ENCODE data around the gene OR5K3.
A peak's percentile ranks its signal among the peaks of the same experiment; 100 is the strongest.

OR5K3 gene, protein sequence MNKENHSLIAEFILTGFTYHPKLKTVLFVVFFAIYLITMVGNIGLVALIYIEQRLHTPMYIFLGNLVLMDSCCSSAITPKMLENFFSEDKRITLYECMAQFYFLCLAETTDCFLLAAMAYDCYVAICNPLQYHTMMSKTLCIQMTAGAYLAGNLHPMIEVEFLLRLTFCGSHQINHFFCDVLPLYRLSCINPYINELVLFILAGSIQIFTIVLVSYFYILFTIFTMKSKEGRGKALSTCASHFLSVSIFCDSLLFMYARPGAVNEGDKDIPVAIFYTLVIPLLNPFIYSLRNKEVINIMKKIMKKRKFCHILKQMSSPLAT

DNA sequence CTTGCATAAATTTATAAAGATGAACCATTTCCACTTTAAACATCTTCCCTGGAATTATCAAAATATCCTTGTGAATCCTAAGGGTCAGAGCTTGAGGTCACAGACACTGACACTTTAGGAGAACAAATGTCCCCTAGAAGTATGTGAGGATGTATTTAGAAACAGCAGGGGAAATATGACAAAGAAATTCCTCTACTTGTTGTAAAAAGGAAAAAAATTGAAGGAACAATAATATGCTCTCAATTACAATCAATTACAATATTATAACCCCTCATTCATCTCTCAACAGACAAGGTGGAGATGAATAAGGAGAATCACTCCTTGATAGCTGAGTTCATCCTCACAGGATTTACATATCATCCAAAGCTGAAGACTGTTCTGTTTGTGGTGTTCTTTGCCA lies at the start of gene OR5K3:
TSS of gene OR5K3 (plus strand) at position 301 of the 400 bp plus-strand sequence. CDS start at position 301, 0 bp downstream.
- DNase-seq (ENCODE audit: low read depth) = no peak
- TF ChIP-seq CTCF (conservative IDR thresholded peaks at IDR 0.05; ENCODE audit: low read depth, low read length) = no peak
- H3K4me3 ChIP-seq (ENCODE audit: low read length) = no peak within 1 kb of the TSS

GRCh38 chr3:98341758-98342157 lies 48.7 kb upstream of the OR5K3 start:
- TF ChIP-seq CTCF (conservative IDR thresholded peaks at IDR 0.05; ENCODE audit: low read depth, low read length) = no peak
- DNase-seq (ENCODE audit: low read depth) = no peak
- no peak overlapping the region for H3K4me3 ChIP-seq (ENCODE audit: low read length)

DNA sequence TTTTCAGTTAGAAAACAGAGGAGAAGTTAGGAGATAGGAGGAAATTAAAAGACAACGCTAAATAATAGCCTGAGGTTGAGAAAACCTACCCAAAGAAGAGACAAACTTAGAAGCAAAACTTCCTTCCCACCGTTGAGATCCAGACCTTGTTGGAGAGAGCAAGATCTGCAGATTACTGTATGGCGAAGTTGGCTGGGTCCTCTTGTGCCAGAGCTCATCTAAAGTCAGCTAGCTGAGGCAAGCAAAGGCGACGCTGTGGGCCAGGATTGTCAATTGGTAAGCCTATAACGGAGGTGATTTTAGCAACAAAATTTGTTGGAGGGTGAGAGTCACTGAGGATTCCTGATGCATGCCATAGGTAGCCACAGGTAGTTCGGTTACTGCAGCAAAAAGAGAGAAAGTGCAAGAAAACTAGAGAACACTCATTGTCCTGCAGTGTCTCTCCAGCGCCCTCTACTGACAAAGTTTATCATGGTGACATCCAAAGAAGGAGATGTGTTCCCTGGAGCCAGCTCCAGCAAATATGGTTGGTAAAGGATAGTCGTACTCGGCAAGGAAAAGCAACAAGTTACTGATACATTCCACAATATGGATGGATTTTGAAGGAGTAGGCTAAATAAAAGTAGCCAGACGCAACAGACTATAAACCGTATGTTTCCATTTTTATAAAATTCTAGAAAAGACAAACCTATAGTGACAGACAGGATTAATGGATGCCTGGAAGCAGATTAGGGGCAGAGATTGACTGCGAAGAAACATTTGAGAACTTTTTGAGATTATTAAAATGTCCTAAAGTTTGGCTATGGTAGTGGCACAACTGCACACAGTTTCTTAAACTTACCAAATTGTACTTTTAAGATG lies 46.6 kb upstream of the OR5K3 start:
- H3K4me3 ChIP-seq (ENCODE audit: low read length) = no peak overlapping the region
- TF ChIP-seq CTCF (conservative IDR thresholded peaks at IDR 0.05; ENCODE audit: low read depth, low read length) = peak; percentile 80
- no peak for DNase-seq (ENCODE audit: low read depth)

GRCh38 chr3:98350082-98350481 lies 40.4 kb upstream of the OR5K3 start:
- no peak overlapping the region for H3K4me3 ChIP-seq (ENCODE audit: low read length)
- no peak for TF ChIP-seq CTCF (conservative IDR thresholded peaks at IDR 0.05; ENCODE audit: low read depth, low read length)
- no peak for DNase-seq (ENCODE audit: low read depth)

DNA sequence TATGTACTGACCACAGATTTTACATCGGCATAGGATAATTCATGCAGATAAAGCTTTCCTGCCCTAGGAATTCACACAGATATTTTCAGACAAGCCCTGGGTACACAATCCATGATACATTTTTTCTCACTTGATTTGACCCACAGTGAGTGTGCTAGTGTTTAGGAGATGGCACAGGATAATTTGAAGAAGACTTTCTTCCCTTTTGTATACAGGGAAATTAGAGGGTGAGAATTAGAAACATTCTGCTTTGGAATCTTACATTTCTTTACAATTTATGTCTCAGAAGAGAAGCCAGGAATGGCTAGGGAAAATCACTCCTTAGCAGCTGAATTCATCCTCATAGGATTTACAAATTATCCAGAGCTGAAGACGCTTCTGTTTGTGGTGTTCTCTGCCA lies 36.9 kb upstream of the OR5K3 start, which contains the start of gene OR5K4:
TSS of gene OR5K4 (plus strand) at position 301 of the 400 bp plus-strand sequence. CDS start at position 301, 0 bp downstream.
- no peak for TF ChIP-seq CTCF (conservative IDR thresholded peaks at IDR 0.05; ENCODE audit: low read depth, low read length)
- H3K4me3 ChIP-seq (ENCODE audit: low read length) = no peak within 1 kb of the TSS
- DNase-seq (ENCODE audit: low read depth) = no peak

DNA sequence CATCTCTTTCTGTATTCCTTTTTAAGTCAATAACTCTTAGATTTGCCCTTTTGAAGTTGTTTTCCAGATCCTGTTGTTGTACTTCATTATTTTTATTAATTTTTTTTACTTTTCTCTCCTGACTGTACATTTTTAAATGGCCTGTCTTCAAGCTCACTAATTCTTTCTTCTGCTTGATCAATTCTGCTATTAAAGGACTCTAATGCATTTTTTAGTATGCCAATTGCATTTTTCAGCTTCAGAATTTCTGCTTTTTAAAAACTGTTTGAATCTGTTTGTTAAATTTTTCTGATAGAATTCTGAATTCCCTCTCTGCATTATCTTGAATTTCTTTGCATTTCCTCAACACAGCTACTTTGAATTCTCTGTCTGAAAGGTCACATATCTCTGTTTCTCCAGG lies 31.2 kb upstream of the OR5K3 start:
- no peak overlapping the region for H3K4me3 ChIP-seq (ENCODE audit: low read length)
- TF ChIP-seq CTCF (conservative IDR thresholded peaks at IDR 0.05; ENCODE audit: low read depth, low read length) = no peak
- no peak for DNase-seq (ENCODE audit: low read depth)

Data from retinal pigment epithelial cell (primary cell).